NCI-H524 (cell line): ENCODE measurements around the gene EFNA5.

Experiments used
- DNase-seq, 2 experiments: peaks; one replicate each; lab custom pipeline; 2025; lab: John Stamatoyannopoulos, UW

EFNA5 gene

GRCh38 chr5:107603349-107603748 lies 67.4 kb downstream of the EFNA5 start:
- DNase-seq, result no peak

- peak in 1 of 2 experiments; percentile 57 for DNase-seq
Measured at GRCh38 chr5:107602896-107603295, 67.8 kb downstream of the EFNA5 start.

- no peak for DNase-seq
Measured at GRCh38 chr5:107601076-107601475, 69.7 kb downstream of the EFNA5 start.

GRCh38 chr5:107598958-107599357 lies 71.8 kb downstream of the EFNA5 start:
- DNase-seq, result no peak

DNA sequence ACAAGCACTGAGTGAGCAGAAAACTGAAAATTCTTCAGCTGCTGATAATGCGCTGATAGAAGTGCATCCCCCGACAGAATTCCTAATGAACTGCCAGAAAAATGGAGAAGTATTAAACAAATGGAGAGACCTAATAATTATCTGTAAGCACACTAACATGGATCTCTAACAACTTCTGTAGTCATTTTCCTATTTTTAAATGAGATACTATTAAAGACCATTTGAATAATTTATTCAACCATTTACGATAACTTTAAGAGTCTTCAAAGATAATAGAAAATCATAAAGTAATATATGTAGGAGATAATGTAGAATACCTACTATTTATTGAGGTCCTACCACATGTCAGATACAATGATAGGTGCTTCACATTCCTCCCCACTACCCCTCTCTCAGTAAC lies 72.9 kb downstream of the EFNA5 start:
- DNase-seq, result no peak

GRCh38 chr5:107597247-107597646 lies 73.5 kb downstream of the EFNA5 start:
- DNase-seq, result no peak

DNA sequence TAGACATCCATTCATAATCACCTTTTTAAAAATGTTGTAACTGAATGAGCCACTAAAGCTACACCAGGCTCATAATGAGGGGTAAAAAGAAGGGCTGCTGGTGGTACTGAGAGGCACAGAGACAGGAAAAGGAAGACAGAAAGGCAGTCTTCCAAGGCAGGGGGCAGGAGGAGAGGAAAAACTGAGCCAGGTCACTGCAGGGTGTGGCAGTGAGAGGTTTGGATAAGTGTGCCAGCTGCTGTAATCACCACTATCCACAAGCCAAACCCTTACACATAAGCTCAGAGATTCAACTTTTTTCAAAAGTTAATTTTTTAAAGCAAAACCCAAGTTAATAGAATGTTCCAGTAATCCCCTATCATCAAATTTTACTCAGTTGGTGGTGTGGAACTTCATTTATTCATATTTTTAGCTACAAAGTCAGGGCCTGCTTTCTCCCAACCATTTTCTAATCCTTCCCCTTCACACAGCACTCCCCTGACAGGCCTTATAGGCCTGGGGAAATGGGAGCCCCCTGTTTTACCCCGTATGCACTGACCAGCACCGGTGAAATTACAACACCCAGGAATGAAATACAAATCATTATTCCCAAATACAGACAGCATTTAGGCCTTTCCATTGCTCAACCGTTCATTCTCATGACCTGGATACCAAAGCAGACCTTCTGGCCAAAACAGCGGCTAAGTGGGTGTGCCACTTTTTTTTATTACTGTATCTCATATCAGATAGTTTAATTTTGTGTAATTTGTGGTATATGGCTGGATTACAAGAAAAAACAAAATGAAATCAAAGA lies 76.3 kb downstream of the EFNA5 start:
- DNase-seq, result peak in 1 of 2 experiments; percentile 30

GRCh38 chr5:107593009-107593408 lies 77.7 kb downstream of the EFNA5 start:
- peak; percentile 49 to 90 for DNase-seq

- DNase-seq, result no peak
Measured at GRCh38 chr5:107592515-107592914, 78.2 kb downstream of the EFNA5 start.

DNA sequence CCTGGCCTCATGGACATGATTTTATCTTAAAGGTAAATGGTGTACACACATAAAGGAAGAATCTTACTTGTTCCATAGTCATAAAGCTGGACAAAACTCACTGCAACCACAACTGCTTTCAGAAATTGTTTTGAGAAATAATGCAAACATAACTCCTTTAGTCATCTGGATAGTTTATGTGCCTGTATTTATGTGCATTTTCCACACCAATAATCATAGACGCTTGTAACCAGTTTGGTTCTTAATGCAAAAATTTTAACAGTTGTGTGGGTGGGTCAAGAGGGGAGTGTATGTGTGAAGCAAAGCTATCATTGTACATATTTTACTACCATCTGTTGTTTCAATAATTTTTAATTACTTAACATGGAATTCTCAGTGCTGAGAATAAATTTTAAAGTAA lies 80.1 kb downstream of the EFNA5 start:
- DNase-seq, result peak in 1 of 2 experiments; percentile 20

DNA sequence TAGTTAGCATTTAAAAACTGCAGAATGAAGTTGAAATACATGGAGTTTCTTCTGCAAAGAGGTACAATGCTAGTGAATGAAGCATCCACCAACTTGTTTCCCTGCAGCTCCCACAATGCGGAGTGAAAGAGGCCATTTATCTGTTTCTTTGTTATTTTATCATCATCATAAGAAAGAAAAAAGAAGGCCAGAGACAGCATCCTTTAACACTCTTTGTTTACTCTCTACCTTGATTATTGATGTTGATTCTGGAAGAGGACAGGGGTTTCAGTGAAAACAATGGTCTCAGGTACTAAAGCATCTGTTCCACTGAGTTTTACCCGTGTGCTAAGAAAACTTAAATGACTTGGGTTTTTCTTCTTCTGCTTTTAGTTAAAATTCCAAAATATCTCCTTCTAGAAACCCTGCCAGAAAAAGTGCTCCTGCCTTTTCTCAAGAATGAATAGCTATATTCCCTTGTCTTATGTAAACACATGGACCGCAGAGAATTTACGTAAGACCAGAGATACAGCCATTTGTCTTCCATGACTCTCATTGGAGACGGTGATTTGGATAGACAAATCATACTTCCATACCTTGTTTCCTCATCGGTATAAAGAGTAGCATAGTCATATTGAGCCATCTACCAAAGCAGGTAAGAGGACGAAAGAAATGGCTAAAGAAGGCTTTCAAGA lies 81.1 kb downstream of the EFNA5 start:
- no peak for DNase-seq

DNA sequence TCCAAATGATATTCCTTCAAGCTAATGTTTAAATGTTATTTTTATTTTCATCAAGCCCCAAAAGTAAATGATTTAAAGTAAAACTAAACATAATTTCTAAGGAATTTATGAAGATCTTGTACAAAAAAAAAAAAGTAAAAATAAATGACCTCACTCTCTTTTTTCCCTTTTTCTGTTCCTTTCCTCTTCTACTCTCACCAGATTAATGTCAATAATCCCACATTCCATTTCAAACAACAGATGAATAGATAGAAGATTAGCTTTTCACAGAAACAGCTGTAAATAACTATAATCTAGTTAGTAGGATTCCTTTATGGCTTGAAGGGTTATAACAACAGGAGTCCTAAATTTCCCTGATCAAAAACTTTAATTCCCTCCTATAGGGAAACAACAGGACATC lies 88.1 kb downstream of the EFNA5 start:
- no peak for DNase-seq

DNA sequence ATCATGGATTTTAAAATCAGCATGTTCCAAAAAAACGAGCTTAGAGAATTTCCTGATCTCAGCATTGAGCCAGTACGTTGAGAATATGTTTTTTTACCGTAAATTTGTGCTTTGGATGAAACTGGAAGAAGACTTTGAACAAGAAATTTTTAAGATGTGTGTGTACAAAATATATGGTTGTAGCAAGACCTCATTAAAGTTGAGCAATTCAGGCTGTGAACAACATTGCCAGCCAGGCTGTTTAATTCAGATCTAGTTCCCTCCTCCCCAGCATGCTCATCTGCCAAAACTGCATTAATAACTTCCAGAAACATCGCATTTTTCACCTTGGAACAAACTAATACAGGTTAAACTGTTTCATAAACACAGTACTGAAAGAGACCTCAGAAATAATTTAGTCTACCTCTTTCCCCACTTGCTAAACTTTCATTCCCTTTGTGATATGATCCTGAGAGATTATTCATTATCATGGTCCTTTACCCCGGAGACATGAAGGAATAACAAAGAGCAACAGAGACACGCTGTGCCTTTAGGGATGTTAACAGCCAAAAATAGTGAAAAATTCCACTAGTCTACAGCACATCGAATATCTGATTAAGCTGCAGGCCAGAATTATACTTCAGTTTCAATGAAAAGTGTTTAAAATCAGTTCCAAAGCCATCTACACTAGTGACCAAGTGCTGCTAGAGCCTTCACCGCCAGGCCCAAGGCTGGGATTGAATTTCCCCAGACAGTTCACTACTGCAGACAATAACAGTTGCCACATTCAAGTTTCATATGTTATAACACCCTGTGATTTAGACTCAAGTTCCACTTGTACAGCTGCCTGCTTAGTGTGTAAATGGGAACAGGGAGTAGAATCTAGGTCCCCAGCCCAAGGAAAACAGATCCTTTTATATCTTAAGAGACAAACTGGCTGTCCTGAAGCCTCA lies 89.6 kb downstream of the EFNA5 start:
- peak in 1 of 2 experiments; percentile 21 for DNase-seq

DNA sequence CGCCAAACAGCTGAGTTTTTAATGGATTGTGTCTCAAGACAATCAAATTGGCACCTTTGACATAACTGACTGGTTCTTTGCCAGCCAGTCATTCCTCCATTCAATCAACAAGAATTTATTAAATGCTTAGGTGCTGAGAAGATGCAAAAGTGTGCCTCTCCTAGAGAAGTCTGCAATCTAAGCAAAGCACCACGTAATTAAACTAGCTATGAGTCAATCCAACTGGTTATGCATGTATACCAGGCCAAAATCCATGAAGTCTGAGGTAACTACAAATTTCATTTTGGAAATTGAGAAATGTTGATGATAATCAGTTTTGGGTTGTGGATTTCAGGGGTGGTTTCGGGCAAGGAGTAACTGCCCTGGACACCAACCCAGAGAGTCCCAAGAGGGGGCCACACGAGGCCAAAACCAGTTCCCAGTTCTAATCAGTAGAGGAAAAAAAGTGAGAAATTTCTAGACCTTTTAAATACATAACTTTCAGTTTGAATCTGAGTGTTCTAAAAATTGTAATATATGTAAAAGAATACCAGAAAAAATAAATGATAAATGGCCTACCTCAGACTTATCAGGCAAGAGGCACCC lies 92.6 kb downstream of the EFNA5 start:
- DNase-seq, result no peak

DNA sequence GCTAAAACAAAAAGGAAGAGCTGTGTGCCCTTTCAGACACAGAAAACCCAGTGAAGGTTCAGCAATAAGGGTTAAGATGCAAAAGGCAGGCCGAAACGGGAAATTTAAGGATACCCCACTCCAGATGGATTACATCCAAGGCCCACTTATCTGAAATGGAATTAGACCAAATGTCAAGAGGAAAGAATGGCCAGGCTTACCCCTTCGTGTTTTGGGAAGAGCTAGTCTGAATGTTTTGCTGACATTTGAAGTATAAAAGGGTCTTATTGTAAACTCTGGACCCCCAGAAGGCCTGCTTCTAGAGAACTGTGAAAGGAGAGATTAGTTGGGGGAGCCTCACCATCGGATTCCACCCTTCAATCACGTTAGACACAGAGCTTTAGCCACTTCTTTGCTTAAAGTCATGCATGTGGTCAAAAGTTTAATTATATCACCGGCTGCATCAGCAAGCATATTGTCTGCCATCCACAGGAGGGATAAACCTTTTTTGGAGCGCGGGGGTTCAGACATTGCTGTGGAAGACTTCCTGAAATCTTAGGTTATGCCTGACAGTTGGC lies 93.3 kb downstream of the EFNA5 start:
- no peak for DNase-seq

GRCh38 chr5:107576736-107577393 lies 93.9 kb downstream of the EFNA5 start:
- DNase-seq, result no peak

- peak in 1 of 2 experiments; percentile 9 for DNase-seq
Measured at GRCh38 chr5:107576155-107576554, 94.6 kb downstream of the EFNA5 start.

GRCh38 chr5:107574287-107574686 lies 96.5 kb downstream of the EFNA5 start:
- DNase-seq, result peak in 1 of 2 experiments; percentile 54

- DNase-seq, result no peak
Measured at GRCh38 chr5:107572715-107573368, 97.9 kb downstream of the EFNA5 start.
